ENCODE data around the gene BASP1. TPM values are rescaled to one million over a fixed set of nuclear protein-coding genes. Genes with fewer than 3 reads are reported as not detected.

The BASP1 gene
- total and polyA plus RNA-seq, 10 of the 15 experiments (the other 5 are each of a cell fraction or from before 2014, with no cell fraction given) = 27.3 to 190 (median 102) TPM

DNA sequence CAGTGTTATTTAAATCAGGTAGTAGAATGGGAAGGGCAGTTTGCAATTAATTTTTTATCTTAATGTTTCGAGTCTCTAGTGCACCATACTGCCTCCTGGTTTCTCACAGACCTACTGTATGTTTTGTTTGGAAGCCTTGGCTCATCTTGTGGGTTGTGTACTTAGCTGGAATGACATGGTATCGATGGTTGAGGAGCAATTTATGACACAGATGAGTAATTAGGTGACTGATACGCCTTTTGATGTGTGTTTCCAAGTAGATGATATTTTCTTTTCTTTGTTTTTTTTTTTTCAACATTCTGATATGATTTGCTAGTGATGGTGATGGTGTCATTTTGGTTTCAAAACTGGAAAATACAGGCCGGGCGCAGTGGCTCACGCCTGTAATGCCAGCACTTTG is 16.1 kb downstream of the BASP1 start (continued):
- 0 out of 2 replicates have a peak, but pooled peaks have one; percentile 34 for TF ChIP-seq NFIC (IDR thresholded peaks at IDR 0.05; ENCODE audit: low read depth, low read length)
- TF ChIP-seq ZNF622 (IDR thresholded peaks at IDR 0.05) = no peak
- TF ChIP-seq POLR2A (IDR thresholded peaks at IDR 0.05; ENCODE audit: low read depth, low read length) = no peak
- TF ChIP-seq RB1 (IDR thresholded peaks at IDR 0.05; ENCODE audit: borderline replicate concordance) = no peak

DNA sequence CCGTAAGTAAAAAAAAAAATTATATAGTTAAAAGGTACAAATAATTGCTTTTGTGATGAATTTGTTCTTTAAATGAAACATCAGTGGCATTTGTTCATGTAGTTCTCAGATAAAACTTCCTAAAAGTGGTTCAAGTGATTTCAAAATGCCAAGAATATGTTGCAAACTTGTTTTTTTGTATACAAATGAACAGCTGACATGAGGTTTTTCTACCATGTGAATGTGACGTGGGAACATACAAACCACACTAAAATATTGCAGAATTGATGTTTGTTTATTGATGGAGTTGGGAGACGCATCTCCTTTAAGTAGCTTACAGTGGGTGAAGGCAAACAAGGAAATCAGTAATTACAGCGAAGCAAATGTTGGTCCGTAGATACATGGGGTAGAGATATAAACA is 16.9 kb downstream of the BASP1 start:
- WGBS (ENCODE audit: insufficient coverage, insufficient replicate concordance, low lambda C conversion rate, missing lambda C conversion rate) = 77% methylated on average over 5 of the region's 5 CpGs
- in situ Hi-C loops (cut with MboI) (loop anchor here (25.0 kb wide), 1 partner anchor 1503 kb away; no protein-coding TSS in a partner anchor), intact Hi-C loops (cut with micrococcal nuclease; ENCODE audit: unreplicated experiment) (no loop called here)
- H4K20me1 ChIP-seq (ENCODE audit: control insufficient read depth, insufficient read depth) = no peaks in the 10 kb centered on the region
- no peak overlapping the region for H3K27ac ChIP-seq (ENCODE audit: control insufficient read depth, insufficient read depth)
- no peaks in the 10 kb centered on the region for H3K27me3 ChIP-seq (replicated peaks in 1 of 2; ENCODE audit: control insufficient read depth in 2 of 2, insufficient read depth in 2 of 2, low read length in 1 of 2)
- ChIA-PET CTCF (interaction anchor here (0.8 to 0.9 kb wide), 2 partner anchors 8 to 45 kb away, joined by 4 read pairs; no protein-coding TSS in a partner anchor), RAD21 (ENCODE audit: unreplicated experiment) (no interaction called here), SMC1A (ENCODE audit: uncharacterized antibody, unreplicated experiment) (interaction anchor here (0.6 to 2.2 kb wide), 10 partner anchors 8 to 83 kb away, joined by 3 to 8 read pairs (median 3); no protein-coding TSS in a partner anchor), POLR2A (no interaction called here)
- no peak overlapping the region for H2AFZ ChIP-seq (ENCODE audit: control insufficient read depth, low read depth, low read length)
- no peak for ATAC-seq
- peaks cover under 1% of the 10 kb centered on the region; the same call in 1 of the 2 replicates for H3K4me1 ChIP-seq (ENCODE audit: control insufficient read depth, insufficient read depth, low read length)
- no TSS peak for BruUV-seq (replicated peaks)
- no peak overlapping the region for H3K4me2 ChIP-seq (ENCODE audit: control insufficient read depth, insufficient read depth)
- no peak for FAIRE-seq
- no peak for DNase-seq (ENCODE audit: low read depth, low spot score)
- H3K9me3 ChIP-seq (replicated peaks; ENCODE audit: control insufficient read depth, insufficient read depth, low read length) = no peaks in the 10 kb centered on the region
- H3K79me2 ChIP-seq (ENCODE audit: control insufficient read depth, insufficient read depth, low read length) = peaks cover 28% of the 10 kb centered on the region
- peaks cover 0 to 2% of the 10 kb centered on the region in 2 experiments; a peak in 2 of 4 replicates for H3K36me3 ChIP-seq (ENCODE audit: control insufficient read depth in 2 of 2, insufficient read depth in 2 of 2, low read length in 1 of 2)
- H3K4me3 ChIP-seq = no peak overlapping the region
- no peak overlapping the region for H3K9ac ChIP-seq (ENCODE audit: control insufficient read depth, insufficient read depth, low read length)
- TF ChIP-seq, protein P1, sequence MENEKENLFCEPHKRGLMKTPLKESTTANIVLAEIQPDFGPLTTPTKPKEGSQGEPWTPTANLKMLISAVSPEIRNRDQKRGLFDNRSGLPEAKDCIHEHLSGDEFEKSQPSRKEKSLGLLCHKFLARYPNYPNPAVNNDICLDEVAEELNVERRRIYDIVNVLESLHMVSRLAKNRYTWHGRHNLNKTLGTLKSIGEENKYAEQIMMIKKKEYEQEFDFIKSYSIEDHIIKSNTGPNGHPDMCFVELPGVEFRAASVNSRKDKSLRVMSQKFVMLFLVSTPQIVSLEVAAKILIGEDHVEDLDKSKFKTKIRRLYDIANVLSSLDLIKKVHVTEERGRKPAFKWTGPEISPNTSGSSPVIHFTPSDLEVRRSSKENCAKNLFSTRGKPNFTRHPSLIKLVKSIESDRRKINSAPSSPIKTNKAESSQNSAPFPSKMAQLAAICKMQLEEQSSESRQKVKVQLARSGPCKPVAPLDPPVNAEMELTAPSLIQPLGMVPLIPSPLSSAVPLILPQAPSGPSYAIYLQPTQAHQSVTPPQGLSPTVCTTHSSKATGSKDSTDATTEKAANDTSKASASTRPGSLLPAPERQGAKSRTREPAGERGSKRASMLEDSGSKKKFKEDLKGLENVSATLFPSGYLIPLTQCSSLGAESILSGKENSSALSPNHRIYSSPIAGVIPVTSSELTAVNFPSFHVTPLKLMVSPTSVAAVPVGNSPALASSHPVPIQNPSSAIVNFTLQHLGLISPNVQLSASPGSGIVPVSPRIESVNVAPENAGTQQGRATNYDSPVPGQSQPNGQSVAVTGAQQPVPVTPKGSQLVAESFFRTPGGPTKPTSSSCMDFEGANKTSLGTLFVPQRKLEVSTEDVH (IDR thresholded peaks at IDR 0.05; ENCODE audit: low read depth, partially characterized antibody) = no peak
- TF ChIP-seq MYB (IDR thresholded peaks at IDR 0.05; ENCODE audit: borderline replicate concordance, low read depth, low read length) (no peak), RBBP5 (conservative IDR thresholded peaks at IDR 0.05) (no peak), PML (IDR thresholded peaks at IDR 0.05; ENCODE audit: low read length) (no peak), SMARCA5 (IDR thresholded peaks at IDR 0.05) (no peak), HCFC1 (IDR thresholded peaks at IDR 0.05; ENCODE audit: low read length) (no peak), EED (IDR thresholded peaks at IDR 0.05; ENCODE audit: low read depth) (no peak), SUPT20H (IDR thresholded peaks at IDR 0.05; ENCODE audit: borderline replicate concordance, control insufficient read depth, low read depth, low read length) (no peak), FOXK2 (IDR thresholded peaks at IDR 0.05) (no peak), BHLHE40 (IDR thresholded peaks at IDR 0.05; ENCODE audit: borderline replicate concordance in 1 of 2, low read depth in 2 of 2, low read length in 1 of 2) (no peak), SIX5 (IDR thresholded peaks at IDR 0.05; ENCODE audit: low read depth, low read length, severe bottlenecking) (no peak)
- TF ChIP-seq, protein P2, sequence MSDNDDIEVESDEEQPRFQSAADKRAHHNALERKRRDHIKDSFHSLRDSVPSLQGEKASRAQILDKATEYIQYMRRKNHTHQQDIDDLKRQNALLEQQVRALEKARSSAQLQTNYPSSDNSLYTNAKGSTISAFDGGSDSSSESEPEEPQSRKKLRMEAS (IDR thresholded peaks at IDR 0.05; ENCODE audit: low read depth, low read length) = no peak
- TF ChIP-seq, protein P3, sequence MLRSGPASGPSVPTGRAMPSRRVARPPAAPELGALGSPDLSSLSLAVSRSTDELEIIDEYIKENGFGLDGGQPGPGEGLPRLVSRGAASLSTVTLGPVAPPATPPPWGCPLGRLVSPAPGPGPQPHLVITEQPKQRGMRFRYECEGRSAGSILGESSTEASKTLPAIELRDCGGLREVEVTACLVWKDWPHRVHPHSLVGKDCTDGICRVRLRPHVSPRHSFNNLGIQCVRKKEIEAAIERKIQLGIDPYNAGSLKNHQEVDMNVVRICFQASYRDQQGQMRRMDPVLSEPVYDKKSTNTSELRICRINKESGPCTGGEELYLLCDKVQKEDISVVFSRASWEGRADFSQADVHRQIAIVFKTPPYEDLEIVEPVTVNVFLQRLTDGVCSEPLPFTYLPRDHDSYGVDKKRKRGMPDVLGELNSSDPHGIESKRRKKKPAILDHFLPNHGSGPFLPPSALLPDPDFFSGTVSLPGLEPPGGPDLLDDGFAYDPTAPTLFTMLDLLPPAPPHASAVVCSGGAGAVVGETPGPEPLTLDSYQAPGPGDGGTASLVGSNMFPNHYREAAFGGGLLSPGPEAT (IDR thresholded peaks at IDR 0.05; ENCODE audit: low read depth) = no peak
- TF ChIP-seq, protein P4, sequence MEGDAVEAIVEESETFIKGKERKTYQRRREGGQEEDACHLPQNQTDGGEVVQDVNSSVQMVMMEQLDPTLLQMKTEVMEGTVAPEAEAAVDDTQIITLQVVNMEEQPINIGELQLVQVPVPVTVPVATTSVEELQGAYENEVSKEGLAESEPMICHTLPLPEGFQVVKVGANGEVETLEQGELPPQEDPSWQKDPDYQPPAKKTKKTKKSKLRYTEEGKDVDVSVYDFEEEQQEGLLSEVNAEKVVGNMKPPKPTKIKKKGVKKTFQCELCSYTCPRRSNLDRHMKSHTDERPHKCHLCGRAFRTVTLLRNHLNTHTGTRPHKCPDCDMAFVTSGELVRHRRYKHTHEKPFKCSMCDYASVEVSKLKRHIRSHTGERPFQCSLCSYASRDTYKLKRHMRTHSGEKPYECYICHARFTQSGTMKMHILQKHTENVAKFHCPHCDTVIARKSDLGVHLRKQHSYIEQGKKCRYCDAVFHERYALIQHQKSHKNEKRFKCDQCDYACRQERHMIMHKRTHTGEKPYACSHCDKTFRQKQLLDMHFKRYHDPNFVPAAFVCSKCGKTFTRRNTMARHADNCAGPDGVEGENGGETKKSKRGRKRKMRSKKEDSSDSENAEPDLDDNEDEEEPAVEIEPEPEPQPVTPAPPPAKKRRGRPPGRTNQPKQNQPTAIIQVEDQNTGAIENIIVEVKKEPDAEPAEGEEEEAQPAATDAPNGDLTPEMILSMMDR (IDR thresholded peaks at IDR 0.05 in 2 of 3, conservative IDR thresholded peaks at IDR 0.05 in 1 of 3; ENCODE audit: control insufficient read depth in 2 of 3, extremely low read depth in 1 of 3, insufficient read depth in 1 of 3, low read depth in 3 of 3, low read length in 3 of 3) = no peak
